ENCODE data around the gene TMEM236.

DNA sequence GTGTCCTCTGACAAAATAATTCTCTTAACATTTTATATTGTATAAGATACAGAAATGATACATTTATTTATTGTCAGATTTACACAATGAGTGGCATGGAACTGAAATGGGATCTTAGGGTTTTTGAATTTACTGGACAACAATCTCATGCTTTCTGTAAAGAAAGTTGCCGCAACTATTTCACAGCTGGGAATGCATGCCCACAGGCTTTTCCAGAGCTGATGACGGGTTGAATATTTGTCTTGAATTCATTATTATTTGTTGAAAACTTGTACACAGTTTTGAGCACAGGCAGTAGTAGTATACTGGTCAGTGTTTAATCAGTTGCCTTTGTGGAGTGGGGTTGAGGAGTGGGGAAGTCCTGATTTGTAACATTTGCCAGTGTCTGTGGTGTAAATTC is 36.6 kb downstream of the TMEM236 start:
- TF ChIP-seq EP300 (IDR thresholded peaks at IDR 0.05; ENCODE audit: borderline replicate concordance) = no peak
- TF ChIP-seq FOXM1 (IDR thresholded peaks at IDR 0.05; ENCODE audit: borderline replicate concordance, low read depth) = no peak
- TF ChIP-seq NFIC (IDR thresholded peaks at IDR 0.05) = no peak
- TF ChIP-seq CEBPB (IDR thresholded peaks at IDR 0.05) = no peak
- TF ChIP-seq EGR1 (IDR thresholded peaks at IDR 0.05) = no peak
- TF ChIP-seq RAD21 (IDR thresholded peaks at IDR 0.05; ENCODE audit: low read depth) = no peak
- TF ChIP-seq, protein P1, sequence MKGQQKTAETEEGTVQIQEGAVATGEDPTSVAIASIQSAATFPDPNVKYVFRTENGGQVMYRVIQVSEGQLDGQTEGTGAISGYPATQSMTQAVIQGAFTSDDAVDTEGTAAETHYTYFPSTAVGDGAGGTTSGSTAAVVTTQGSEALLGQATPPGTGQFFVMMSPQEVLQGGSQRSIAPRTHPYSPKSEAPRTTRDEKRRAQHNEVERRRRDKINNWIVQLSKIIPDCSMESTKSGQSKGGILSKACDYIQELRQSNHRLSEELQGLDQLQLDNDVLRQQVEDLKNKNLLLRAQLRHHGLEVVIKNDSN (IDR thresholded peaks at IDR 0.05) = no peak
- TF ChIP-seq CREB1 (IDR thresholded peaks at IDR 0.05; ENCODE audit: low read depth) = no peak
- TF ChIP-seq, protein P2, sequence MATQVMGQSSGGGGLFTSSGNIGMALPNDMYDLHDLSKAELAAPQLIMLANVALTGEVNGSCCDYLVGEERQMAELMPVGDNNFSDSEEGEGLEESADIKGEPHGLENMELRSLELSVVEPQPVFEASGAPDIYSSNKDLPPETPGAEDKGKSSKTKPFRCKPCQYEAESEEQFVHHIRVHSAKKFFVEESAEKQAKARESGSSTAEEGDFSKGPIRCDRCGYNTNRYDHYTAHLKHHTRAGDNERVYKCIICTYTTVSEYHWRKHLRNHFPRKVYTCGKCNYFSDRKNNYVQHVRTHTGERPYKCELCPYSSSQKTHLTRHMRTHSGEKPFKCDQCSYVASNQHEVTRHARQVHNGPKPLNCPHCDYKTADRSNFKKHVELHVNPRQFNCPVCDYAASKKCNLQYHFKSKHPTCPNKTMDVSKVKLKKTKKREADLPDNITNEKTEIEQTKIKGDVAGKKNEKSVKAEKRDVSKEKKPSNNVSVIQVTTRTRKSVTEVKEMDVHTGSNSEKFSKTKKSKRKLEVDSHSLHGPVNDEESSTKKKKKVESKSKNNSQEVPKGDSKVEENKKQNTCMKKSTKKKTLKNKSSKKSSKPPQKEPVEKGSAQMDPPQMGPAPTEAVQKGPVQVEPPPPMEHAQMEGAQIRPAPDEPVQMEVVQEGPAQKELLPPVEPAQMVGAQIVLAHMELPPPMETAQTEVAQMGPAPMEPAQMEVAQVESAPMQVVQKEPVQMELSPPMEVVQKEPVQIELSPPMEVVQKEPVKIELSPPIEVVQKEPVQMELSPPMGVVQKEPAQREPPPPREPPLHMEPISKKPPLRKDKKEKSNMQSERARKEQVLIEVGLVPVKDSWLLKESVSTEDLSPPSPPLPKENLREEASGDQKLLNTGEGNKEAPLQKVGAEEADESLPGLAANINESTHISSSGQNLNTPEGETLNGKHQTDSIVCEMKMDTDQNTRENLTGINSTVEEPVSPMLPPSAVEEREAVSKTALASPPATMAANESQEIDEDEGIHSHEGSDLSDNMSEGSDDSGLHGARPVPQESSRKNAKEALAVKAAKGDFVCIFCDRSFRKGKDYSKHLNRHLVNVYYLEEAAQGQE (IDR thresholded peaks at IDR 0.05; ENCODE audit: low read depth) = no peak
- TF ChIP-seq, protein P3, sequence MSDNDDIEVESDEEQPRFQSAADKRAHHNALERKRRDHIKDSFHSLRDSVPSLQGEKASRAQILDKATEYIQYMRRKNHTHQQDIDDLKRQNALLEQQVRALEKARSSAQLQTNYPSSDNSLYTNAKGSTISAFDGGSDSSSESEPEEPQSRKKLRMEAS (IDR thresholded peaks at IDR 0.05) = no peak

Measured in Ishikawa (cell line).